Embryonic facial prominence (tissue), 1 donor: ENCODE data around the gene NUMA1.

Experiments used
- DNase-seq: peaks from one replicate; pipeline ENCODE4 v3.0.0-alpha.2; 2016; ENCODE audit errors: extremely low spot score

NUMA1 gene

DNA sequence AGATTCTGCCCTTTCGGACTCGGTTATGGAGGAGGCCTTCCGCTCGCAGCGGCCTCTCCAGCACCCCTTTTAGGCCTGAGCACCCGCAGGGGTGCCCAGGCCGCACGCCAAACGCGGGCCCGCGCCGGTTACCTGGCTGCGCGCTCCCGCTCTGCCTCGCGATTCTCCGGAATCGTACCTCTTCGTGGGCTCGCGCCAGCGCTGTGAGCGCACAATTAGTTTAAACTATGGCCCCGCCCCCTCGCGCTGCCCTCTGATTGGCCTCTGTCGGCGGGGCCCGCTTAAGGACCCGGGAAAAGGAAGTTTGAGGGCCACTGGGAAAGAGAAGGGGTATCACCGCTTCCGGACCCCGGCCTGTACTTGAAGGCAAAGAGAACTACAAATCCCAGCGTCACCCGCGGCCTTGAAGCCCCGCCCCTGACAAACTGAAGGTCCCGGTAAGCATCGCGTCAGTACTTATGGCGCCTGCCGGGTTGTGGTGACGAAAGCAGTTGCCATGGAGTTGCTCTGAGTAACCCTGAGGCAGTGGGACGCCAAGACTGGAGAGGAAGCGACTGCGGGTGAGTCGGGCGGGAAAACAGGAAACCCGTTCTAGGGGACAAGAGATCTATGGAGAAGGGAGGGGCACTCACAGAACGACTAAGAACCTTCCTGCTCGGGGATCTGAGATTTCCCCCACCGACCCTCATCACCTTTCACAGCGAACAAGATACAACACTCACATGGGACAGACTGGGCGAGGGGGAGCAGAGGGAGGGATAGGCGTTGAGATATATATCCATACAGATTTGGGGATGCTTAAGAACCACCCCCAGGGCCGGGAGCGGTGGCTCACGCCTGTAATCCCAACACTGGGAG, at the start of gene NUMA1, which contains the start of gene LRRC51:
TSS of gene NUMA1 (minus strand) at position 217 of the 858 bp plus-strand sequence. CDS start 44,599 bp downstream, outside the sequence.
TSS of gene LRRC51 (plus strand) at position 525 of the 858 bp plus-strand sequence. CDS start 8,234 bp downstream, outside the sequence.
- peak; percentile 100 for DNase-seq

DNA sequence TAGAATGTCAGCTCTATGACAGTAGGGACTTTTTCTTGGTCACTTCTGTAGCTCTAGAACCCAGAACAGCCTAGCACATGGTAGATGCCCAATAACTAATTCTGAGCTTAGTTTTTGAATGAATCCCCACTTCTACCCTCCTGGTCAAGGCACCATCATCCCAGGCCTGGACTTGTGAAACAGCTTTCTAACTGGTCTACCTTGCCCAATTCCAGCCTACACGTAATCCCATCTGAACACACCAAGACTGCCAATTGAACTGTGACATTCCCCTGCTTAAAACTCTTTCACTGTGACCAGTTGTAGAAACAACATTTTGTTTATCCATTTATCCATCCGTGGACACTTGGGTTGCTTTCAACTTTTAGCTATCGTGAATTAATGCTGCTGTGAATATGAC, 49.0 kb upstream of the NUMA1 start:
- DNase-seq: no peak

- DNase-seq: no peak
Measured at GRCh38 chr11:72127923-72128322, 47.6 kb upstream of the NUMA1 start.

- no peak for DNase-seq
Measured at GRCh38 chr11:72125956-72126355, 45.6 kb upstream of the NUMA1 start.

DNA sequence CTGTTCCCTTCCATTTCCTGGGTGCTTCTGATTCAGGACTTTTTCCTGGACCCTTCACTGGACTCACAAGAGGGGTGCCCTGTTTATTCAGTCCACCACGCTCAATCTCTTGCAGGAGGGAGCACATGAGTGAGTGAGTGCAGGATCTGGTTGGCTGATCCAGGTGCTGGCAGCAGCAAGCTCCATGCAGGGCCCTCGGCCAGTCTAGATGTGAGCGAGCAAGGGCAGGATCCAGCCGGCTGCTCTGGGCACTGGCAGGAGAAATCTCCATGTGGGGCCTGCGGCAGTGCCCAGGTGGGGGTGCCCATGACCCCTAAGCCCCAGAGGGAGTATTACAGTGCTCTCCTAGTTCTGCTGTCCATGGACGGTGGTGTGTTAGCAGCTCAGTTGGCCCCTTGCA, 43.7 kb upstream of the NUMA1 start:
- DNase-seq: no peak

GRCh38 chr11:72123117-72123653, 42.8 kb upstream of the NUMA1 start:
- DNase-seq: no peak

DNA sequence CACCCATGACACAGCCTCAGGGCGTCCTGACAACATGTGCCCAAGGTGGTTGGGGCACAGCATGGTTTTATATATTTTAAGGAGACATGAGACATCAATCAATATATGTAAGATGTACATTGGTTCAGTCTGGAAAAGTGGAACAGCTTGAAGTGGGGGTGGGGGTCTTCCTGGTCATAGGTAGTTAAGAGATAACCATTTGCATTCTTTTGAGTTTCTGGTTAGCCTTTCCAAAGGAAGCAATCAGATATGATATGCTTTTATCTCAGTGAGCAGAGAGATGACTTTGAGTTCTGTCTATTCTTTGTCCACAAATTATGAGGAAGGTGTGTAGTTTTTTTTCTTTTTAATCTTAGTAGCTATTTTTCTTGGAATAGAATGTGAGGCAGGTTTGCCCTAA, 42.3 kb upstream of the NUMA1 start:
- no peak for DNase-seq

- no peak for DNase-seq
Measured at GRCh38 chr11:72120930-72121329, 40.6 kb upstream of the NUMA1 start.

DNA sequence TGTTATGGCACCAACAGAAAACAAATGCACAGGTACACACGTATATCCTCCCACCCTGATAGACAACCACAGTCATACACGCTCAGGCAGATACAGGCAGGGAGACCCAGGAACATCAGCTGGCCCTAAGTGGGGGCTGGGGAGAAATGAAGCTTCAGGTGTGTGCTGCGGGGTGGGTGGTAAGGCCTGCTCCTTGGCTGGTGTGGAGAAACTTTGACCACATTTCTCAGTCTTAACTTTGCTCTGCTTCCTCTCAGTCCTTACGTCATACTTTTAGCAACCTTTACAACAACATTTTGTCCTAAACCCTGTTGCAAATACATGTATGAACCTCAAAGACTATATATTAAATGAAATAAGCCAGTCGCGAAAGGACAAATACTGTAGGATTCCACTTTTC, 38.9 kb upstream of the NUMA1 start:
- DNase-seq: no peak

GRCh38 chr11:72116019-72116755, 35.8 kb upstream of the NUMA1 start:
- no peak for DNase-seq

- no peak for DNase-seq
Measured at GRCh38 chr11:72114570-72114969, 34.2 kb upstream of the NUMA1 start.

- DNase-seq: no peak
Measured at GRCh38 chr11:72112978-72113808, 32.9 kb upstream of the NUMA1 start.

- DNase-seq: peak; percentile 100
Measured at GRCh38 chr11:72112143-72112977, 32.0 kb upstream of the NUMA1 start, which contains the start of gene ANAPC15. Gene ANAPC15, minus strand, starts transcription at chr11:72112695. Its CDS starts 1,419 bp downstream, at chr11:72111276.

DNA sequence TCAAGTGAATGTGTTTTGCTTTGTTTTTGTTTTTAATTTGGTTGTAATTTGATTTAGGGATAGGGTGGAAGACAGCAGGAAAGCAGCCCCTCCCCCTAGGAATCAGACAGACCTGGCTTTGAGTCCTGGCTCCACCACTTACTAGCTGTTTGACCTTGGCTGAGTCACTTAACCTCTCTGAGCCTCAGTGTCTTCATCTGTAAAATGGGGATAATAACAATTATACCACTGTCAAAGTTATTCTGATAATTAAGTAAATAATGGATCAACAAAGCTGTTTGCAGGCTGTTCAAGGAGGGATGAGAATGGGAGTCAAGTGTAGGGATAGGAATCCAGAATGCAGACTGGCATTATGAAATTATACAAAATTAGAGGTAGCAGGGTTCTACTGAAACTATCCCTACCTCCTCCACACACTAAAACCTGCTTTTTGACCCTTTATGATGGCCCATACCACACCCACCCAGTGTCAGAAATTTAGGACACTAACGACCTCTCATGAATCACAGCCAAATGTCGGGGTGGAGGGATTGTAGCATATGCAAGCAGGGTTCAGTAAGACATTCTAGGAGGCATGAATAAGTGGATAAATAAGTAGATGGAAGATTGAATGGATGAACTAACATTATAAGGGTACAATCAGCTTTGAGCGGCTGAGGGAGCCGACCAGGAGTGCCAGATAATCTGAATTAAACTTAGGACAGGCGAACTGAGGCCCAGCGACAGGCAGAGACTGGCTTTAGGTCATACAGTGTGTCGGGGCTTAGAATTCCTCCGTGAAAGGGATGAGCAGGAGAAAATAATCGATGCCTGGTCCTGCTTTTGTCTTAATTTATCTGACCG, 31.2 kb upstream of the NUMA1 start:
- no peak for DNase-seq

DNA sequence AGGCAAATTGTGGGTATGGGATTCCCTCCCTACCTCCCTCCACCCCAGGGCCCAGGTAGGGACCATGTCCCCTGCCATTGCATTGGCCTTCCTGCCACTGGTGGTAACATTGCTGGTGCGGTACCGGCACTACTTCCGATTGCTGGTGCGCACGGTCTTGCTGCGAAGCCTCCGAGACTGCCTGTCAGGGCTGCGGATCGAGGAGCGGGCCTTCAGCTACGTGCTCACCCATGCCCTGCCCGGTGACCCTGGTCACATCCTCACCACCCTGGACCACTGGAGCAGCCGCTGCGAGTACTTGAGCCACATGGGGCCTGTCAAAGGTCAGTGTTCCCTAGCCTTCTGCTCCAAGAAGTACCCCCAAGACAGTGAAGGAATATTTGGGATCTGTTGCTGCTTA, 25.5 kb upstream of the NUMA1 start, which contains the start of gene TOMT:
TSS of gene TOMT (plus strand) at position 37 of the 400 bp plus-strand sequence. CDS start at position 65, 28 bp downstream.
- DNase-seq: no peak

- DNase-seq: no peak
Measured at GRCh38 chr11:72103754-72104167, 23.4 kb upstream of the NUMA1 start.

DNA sequence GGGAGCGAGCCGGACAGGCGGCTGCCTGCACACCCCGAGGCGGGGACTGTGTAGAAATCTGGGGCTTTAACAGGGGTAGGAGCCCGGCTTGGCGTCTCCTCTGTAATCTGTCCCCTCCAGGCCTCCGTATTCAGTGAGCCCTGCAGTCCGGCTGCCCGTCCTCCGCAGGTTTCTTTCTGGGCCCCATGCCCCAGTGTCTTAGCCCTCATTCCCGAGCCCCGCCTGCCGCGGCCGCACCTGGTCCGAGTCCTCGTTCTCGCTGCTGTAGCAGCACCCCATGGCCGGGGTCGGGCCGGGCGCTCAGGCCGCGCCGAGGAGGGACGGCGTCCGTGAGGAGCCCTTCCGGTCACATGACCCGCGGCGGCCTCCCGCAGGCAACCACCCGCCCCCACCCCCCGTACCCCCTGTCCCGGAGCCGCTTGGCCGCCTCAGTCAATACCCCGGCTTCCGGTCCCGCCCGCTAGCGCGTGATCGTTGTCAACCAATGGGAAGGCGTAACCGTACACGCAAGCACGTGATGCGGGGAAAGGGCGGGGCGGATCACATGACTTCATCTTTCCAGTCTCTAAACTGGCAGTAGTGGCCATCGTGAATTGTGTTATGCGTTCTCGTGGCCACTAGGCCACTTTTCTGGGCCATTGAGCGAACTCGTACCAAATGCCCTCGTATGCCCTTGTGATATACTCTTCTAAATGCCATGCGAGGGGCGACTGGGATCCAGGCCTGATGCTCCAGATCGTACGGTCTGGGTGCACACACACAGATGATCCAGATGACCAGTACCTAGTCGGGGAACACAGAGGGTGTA, 22.8 kb upstream of the NUMA1 start, which contains the start of gene LAMTOR1:
TSS of gene LAMTOR1 (minus strand) at position 352 of the 808 bp plus-strand sequence. CDS start at position 279, 73 bp downstream.
- DNase-seq: peak; percentile 95

DNA sequence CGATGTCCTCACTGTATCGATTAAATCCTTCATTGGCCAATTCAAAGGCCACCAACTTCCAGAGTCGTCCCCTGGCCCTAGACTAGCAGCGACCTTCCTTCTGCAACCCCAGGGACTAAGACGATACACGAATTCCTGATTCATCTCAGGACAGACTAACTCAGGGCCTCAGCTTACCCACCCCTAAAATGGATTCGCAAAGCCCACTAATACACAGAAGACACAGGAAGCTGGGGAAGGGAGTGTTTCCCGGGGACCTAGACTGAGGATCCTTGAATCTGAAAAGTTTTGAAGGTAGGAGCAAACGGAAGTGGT, 22.2 kb upstream of the NUMA1 start:
- DNase-seq: no peak

GRCh38 chr11:72102162-72102561, 21.8 kb upstream of the NUMA1 start:
- no peak for DNase-seq
